PC-3 (cell line): ENCODE data around the gene STARD10.

Experiments
- EZH2phosphoT487 ChIP-seq: fragments of 300-600 bp; sonication (generic); IDR thresholded peaks from 2 replicates; pipeline ENCODE4 v1.6.1; 2018; ENCODE audit warnings: mild to moderate bottlenecking, antibody characterized with exemption, low read length, borderline replicate concordance
- TF ChIP-seq, protein P1 (sequence below): fragments of 300-600 bp; sonication (generic); conservative IDR thresholded peaks from 2 replicates; pipeline ENCODE4 v1.5.1; 2017; ENCODE audit warnings: antibody characterized with exemption, low read depth, mild to moderate bottlenecking, low read length

DNA sequence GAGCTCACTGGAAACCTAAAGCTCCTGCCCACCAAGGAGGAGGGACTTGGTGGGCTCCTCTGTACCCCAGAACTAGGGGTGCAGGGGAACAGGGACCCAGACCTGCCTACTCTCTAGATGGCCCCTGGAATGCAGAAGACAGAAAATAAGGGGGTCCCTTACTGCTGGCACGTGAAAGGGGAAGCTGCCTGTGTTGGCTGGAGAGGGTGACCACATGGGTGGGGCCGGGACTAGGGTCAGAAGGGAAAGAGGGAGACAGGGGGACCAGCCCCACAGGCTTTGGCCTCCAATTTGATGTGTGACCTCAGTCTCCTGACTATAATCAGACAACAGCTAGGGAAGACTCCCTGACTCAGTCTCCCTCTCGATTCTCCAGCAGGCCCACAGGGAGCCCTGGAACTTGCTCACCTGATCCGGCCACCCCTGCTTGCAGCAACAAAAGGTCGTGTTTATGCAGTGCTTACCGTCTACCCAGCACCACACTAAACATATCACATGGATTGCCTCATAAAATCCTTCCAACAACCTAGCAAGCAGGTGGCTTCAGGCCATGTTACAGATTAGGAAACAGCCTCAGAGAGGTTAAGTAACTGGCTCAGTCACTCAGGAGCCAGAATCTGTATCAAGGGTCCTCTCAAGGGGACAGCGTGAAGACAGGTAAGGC is 51.9 kb downstream of the STARD10 start:
- TF ChIP-seq, protein P1, sequence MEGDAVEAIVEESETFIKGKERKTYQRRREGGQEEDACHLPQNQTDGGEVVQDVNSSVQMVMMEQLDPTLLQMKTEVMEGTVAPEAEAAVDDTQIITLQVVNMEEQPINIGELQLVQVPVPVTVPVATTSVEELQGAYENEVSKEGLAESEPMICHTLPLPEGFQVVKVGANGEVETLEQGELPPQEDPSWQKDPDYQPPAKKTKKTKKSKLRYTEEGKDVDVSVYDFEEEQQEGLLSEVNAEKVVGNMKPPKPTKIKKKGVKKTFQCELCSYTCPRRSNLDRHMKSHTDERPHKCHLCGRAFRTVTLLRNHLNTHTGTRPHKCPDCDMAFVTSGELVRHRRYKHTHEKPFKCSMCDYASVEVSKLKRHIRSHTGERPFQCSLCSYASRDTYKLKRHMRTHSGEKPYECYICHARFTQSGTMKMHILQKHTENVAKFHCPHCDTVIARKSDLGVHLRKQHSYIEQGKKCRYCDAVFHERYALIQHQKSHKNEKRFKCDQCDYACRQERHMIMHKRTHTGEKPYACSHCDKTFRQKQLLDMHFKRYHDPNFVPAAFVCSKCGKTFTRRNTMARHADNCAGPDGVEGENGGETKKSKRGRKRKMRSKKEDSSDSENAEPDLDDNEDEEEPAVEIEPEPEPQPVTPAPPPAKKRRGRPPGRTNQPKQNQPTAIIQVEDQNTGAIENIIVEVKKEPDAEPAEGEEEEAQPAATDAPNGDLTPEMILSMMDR: no peak
- no peak for TF ChIP-seq EZH2phosphoT487
